HG02759 (cell line): ENCODE results near the gene PRKCE.
"Not testable (repeated sequence)": the region's sequence is repeated elsewhere in the genome, so short reads cannot be mapped to it uniquely, and the experiment has no call there.

Experiments used
- ATAC-seq: cut with Tn5 transposase; IDR thresholded peaks from one replicate; pipeline ENCODE4 v1.9.1; 2021; ENCODE audit warnings: mild to moderate bottlenecking, moderate library complexity; ENCODE audit not compliant: unreplicated experiment

Gene PRKCE

DNA sequence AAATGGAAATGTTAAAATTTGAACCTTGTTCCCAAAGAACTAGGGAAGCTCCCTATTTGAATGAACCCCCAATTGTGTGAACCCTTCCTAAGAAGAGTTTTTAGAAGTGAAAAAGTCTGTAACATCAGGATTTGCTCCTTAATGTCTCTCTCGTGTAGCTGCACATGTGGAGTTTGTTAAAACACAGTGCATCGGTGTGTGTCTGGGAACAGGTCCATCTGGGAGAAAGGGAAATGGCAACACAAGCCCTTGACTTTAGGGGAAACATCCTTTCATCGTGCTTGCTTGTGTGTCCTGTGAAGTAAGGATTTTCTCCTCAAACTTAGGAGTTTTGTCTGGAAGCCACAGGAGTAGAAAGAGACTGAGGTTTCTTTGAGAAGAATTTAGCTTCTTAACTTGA, 203.9 kb downstream of the PRKCE start:
- no peak for ATAC-seq

- ATAC-seq, result no peak
These were observed 205.2 kb downstream of the PRKCE start for GRCh38 chr2:45856391-45857274.

DNA sequence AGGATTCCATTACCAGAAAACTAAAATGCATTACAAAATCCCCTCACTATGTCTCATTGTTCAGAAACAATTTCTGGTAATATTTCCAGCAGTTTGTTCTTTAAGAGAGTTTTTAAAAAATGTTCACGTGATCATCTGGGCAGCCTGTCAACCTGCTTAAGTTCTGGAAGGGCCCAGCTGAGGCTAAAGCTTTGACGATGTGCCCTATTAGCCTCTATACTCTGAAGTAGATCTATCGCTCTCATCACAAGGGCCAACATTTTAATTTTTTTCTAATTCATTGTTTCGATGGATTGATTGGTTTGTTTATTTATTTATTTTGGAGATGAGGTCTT, 205.8 kb downstream of the PRKCE start:
- ATAC-seq, result no peak

GRCh38 chr2:45857867-45858520, 206.5 kb downstream of the PRKCE start:
- no peak for ATAC-seq

DNA sequence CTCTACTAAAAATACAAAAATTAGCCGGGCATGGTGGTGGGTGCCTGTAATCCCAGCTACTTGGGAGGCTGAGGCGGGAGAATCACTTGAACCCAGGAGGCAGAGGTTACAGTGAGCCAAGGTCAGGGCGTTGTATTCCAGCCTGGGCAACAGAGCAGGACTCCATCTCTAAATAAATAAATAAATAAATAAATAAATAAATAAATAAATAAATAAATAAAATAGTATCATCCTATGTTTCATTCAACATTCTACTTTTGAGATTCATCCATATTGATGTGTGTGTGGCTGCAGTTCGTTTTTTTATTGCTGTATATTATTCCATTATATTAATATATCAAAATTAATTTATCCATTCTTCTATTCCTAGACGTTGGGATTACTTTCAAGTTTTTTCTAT, 207.4 kb downstream of the PRKCE start:
- not testable (repeated sequence) for ATAC-seq

DNA sequence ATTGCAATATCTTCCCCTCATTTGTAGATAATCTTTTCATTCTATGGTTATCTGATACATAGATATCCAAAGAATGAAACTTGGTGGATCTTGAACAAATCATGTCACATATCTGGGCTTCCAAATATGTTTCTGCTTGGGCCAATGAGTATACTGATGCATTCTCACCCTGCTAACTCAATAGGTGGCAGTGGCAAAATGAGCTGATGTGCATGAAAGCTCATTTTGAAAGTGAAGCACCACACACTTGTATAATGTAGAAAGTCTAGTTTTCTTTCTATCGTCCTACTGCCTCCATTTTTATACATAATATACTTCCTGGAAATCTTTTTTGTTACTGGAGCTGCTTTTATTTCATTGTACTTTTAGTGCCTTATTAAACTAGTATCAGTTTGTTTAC, 208.2 kb downstream of the PRKCE start:
- ATAC-seq, result no peak

- ATAC-seq, result no peak
These were observed 209.0 kb downstream of the PRKCE start for GRCh38 chr2:45860136-45861121.

DNA sequence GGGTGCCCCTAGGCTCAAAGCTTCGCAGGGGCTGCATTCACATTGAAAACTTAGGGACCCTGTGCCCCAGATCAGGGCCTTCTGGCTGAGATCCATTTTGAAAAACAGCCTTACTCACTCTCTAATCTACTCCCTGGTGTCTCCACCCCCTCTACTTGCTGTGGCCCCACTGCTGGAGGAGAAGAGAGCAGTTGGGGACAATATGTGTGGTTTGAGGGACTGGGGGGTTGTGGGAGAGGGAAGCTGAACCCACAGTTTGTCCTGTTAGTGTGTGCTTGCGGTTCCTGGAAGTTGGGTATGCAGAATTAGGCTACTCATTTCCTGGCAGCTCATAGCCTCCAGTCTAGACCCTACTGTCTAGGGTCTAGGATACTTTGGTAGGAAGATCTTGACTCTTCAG, 211.4 kb downstream of the PRKCE start:
- ATAC-seq, result no peak

GRCh38 chr2:45864121-45864520, 212.6 kb downstream of the PRKCE start:
- ATAC-seq, result no peak

DNA sequence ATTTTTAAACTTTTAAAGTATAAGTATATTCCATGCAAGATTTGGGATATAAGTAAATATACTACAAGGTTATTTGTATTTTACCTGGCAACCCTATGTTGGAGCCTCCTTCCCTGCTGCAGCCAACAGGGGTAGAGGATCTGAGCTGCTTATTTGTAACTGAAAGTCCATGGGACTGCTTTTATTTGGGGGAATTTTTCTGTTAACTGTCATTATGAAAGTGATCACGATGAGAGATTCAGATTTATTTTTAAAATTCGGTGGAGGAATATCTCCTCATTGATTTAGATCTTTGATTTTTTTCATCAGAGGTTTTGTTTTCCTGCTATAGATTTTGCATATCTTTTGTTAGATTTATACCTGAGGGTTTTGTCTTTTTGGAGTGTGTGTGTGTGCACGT, 215.9 kb downstream of the PRKCE start:
- ATAC-seq, result no peak

- no peak for ATAC-seq
These were observed 216.3 kb downstream of the PRKCE start for GRCh38 chr2:45867800-45868199.

DNA sequence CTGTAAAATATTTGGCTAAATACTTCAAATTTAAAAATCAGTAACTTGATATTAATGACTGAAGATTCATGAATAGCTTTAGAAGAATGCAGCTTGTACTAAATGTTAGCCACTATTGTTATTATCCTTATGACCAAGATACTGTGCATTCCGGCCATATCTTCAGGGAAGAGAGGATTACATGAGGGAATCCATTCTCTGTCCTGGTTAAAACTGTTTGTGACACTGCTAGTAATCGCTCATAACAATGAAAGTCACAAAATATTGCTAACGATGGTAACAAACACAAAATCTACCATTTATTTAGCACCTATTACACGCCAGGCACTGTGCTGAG, 217.7 kb downstream of the PRKCE start:
- ATAC-seq, result no peak

DNA sequence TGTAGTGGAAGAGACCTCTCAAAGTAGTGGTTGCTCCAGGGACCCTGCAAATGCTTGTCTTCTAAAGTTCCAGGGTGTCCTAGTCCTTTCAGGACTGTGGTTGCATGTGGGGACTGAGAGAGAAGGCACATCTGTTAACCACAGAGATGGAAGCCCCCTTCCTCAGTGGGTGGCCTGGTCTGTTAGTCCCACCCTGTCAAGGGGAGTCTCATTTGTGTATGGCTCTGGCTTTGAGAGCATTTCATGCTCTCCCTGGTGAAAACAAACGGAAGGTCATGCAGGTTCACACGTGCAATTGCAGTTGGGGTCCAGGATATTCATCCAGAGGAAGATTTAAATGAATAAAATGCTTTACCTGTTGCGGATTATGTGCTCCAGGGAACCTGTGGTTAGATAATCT, 219.6 kb downstream of the PRKCE start:
- ATAC-seq, result no peak

DNA sequence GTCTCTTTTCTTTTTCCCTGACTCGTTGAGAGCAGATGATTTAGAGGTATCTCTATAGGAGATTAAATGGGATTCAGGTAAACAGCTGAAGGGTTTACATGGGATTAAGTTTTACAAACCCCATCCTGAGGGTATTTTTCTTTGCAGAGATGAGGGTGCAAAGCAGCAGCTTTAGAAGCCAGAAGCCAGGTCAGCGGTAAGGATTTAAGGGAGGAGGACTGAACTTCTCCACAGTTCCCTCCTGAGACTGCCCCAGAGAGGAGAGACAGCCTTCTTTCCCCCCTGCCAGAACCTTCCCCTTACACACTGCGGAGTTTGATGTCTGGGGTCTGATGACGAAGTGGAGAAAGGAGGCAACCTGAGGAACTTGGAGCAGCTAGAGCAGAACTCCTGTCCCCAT, 220.1 kb downstream of the PRKCE start:
- no peak for ATAC-seq

GRCh38 chr2:45872211-45872610, 220.7 kb downstream of the PRKCE start:
- no peak for ATAC-seq

- no peak for ATAC-seq
These were observed 222.9 kb downstream of the PRKCE start for GRCh38 chr2:45874344-45874743.

- no peak for ATAC-seq
These were observed 225.1 kb downstream of the PRKCE start for GRCh38 chr2:45876611-45877010.

- ATAC-seq, result no peak
These were observed 227.9 kb downstream of the PRKCE start for GRCh38 chr2:45879406-45879805.

GRCh38 chr2:45879936-45880335, 228.5 kb downstream of the PRKCE start:
- ATAC-seq, result no peak

GRCh38 chr2:45881970-45882581, 230.6 kb downstream of the PRKCE start:
- ATAC-seq, result no peak
